Muscle layer of duodenum (tissue), 2 donors: Measurements from ENCODE around the gene CENPO.
"Not testable (repeated sequence)": the region's sequence is repeated elsewhere in the genome, so short reads cannot be mapped to it uniquely, and the experiment has no call there.

Experiments used
- H3K27ac ChIP-seq: one replicate; pipeline ENCODE4 v1.7.0; 2013; ENCODE audit warnings: mild to moderate bottlenecking, low read length
- H3K27me3 ChIP-seq: one replicate; pipeline ENCODE4 v1.7.0; 2013; ENCODE audit warnings: low read depth, mild to moderate bottlenecking, control low read depth, low read length
- H3K36me3 ChIP-seq, 2 donors: one replicate each; pipeline ENCODE4 v1.7.0; 2013; ENCODE audit warnings: low read length in 2 of 2, control low read depth in 1 of 2, mild to moderate bottlenecking in 1 of 2; ENCODE audit not compliant: insufficient read depth in 2 of 2, control insufficient read depth in 1 of 2
- H3K4me1 ChIP-seq, 2 donors: one replicate each; pipeline ENCODE4 v1.7.0; 2013; ENCODE audit warnings: low read length in 2 of 2, mild to moderate bottlenecking in 2 of 2, control low read depth in 1 of 2, moderate library complexity in 1 of 2; ENCODE audit not compliant: insufficient read depth in 2 of 2, control insufficient read depth in 1 of 2
- H3K4me3 ChIP-seq, 2 donors: one replicate each; pipeline ENCODE4 v1.7.0; 2013; ENCODE audit warnings: low read length in 2 of 2, low read depth in 1 of 2, mild to moderate bottlenecking in 1 of 2
- H3K9me3 ChIP-seq, 2 donors: one replicate each; pipeline ENCODE4 v1.7.0; 2013; ENCODE audit warnings: low read length in 2 of 2, control low read depth in 1 of 2, mild to moderate bottlenecking in 1 of 2; ENCODE audit not compliant: control insufficient read depth in 1 of 2
- donor health status: healthy.

Gene CENPO

DNA sequence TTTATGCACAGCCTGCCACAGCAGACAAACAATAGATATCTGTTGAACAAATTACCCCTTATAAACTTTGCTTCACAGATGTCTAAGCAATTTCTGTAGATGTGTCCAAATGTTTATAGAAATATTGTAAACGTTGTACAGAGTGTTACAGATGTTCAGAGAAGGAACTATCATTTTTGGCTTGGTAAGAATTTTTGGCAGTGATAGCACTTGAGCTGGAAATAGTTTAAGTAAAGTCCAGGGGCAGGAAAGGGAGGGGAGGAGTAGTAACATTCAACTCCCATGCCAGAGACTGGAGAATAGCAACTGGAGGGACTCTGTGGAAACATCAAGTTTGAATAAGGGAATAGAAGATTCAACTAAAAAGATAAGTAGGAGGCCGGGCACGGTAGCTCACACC, 4.4 kb upstream of the CENPO start:
- Histone ChIP-seq H3K36me3 (peaks cover 0 to 3% of the 10 kb centered on the region in 2 donors), H3K4me3 (no peak overlapping the region), H3K9me3 (no peaks in the 10 kb centered on the region), H3K27me3 (no peaks in the 10 kb centered on the region), H3K27ac (no peak overlapping the region), H3K4me1 (peaks cover 0 to 9% of the 10 kb centered on the region in 2 donors)

DNA sequence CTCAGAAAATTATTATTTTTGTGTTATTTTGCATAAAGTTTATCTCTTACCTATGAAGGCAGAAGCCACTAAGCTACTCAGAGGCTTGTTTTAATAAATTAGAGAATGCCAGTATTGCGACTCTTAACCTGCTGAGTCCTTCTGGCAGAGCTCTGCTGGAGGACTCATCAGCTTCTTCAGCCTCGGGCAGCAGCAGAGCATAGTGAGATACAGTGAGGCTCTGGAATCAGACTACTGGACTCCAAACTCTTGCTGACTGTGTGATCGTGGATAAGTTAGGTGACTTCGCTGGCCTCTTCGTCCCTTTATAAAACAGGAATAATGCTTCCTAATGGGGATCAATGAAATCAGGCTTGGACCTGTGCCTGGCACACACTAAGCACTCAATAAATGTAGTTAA, 1.8 kb upstream of the CENPO start:
- no peak overlapping the region for H3K27ac ChIP-seq
- no peak overlapping the region for H3K4me3 ChIP-seq
- peaks cover 0 to 3% of the 10 kb centered on the region in 2 donors for H3K36me3 ChIP-seq
- peaks cover 0 to 12% of the 10 kb centered on the region in 2 donors for H3K4me1 ChIP-seq
- H3K27me3 ChIP-seq = no peaks in the 10 kb centered on the region
- no peaks in the 10 kb centered on the region for H3K9me3 ChIP-seq

DNA sequence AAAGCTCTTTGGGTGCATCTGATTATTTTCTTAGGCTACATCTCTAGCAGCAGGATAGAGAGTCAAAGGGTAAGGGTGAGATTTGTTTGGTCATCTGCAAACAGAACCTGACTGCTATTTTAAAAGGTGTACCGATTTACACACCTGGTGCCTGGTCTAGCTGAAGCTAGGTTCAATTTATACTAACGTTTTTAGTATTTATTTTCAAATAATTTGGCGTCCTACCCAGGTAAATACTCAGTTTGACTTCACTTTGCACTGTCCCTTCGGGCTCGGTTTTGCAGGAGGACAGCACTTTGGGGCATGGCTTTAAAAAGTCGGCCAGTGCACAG, 717 bp upstream of the CENPO start:
- Histone ChIP-seq H3K27ac (peak overlapping the region; percentile 95), H3K4me1 (peaks cover 0 to 12% of the 10 kb centered on the region in 2 donors)

DNA sequence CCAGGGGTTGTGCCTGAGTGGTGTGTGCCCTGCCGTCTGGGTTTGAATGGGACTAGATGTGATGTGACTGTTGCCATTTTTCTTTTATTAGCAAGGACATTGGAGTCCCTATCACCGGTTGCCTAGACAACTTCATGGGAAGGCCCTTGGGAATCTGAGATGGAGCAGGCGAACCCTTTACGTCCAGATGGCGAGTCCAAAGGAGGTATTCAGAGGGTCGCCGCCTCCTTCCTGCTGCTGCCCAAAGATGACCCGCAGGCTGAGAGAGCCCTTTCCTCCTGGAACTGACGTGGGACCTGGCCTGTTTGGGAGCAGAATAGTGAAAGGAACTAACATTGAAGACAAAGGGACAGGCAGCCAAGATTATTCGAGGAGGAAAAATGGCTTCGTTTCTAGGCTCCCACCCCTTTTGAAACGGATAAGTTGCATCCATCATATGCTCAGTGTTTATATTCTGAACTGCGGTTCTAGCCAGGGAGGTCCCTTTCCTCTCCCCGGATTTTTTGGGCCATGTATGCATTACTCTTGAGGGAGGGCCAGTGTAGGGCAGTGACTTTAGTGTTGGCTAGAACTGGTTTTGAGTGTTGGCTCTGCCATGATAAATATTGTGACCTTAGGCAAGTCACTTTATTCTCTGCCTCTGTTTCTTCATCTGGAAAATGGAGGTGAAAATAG, 673 bp downstream of the CENPO start:
- Histone ChIP-seq H3K27ac (no peak overlapping the region), H3K4me3 (peak overlapping the region; percentile 76 to 98), H3K36me3 (peaks cover 0 to 3% of the 10 kb centered on the region in 2 donors), H3K27me3 (no peaks in the 10 kb centered on the region), H3K4me1 (peaks cover 0 to 12% of the 10 kb centered on the region in 2 donors), H3K9me3 (no peaks in the 10 kb centered on the region)

More for the DNA sequence above, 717 bp upstream of the CENPO start:
- Histone ChIP-seq H3K4me3 (peak overlapping the region; percentile 76 to 98), H3K9me3 (no peaks in the 10 kb centered on the region), H3K27me3 (no peaks in the 10 kb centered on the region), H3K36me3 (peaks cover 0 to 3% of the 10 kb centered on the region in 2 donors)

DNA sequence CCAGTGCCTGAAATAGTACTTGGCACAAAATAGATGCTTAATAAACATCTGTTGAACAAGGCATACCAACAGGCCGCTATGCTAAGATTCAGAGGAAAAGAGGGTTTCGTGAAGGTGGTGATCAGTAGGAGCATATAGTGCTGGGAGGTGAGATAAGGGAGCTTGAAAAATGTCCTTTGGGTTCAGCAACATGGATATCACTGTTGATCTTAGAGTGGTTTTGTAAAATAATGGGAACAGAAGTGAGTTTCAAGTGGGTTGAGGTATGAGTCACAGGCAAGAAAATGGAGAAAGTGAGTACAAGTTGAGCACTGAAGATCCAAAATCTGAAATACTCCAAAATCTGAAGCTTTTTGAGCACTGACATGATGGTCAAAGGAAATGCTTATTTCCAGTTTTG, 4.4 kb downstream of the CENPO start:
- H3K27ac ChIP-seq = no peak overlapping the region
- no peak overlapping the region for H3K4me3 ChIP-seq

DNA sequence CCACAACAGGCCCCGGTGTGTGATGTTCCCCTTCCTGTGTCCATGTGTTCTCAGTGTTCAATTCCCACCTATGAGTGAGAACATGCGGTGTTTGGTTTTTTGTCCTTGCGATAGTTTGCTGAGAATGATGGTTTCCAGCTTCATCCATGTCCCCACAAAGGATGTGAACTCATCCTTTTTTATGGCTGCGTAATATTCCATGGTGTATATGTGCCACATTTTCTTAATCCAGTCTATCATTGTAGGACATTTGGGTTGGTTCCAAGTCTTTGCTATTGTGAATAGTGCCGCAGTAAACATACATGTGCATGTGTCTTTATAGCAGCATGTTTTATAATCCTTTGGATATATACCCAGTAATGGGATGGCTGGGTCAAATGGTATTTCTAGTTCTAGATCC, 7.3 kb downstream of the CENPO start:
- not testable (repeated sequence) for H3K4me1 ChIP-seq, H3K4me3 ChIP-seq, H3K9me3 ChIP-seq, H3K27ac ChIP-seq, H3K27me3 ChIP-seq, H3K36me3 ChIP-seq

More for the DNA sequence above, 4.4 kb downstream of the CENPO start:
- peaks cover 0 to 5% of the 10 kb centered on the region in 2 donors for H3K4me1 ChIP-seq
- H3K36me3 ChIP-seq = peaks cover 0 to 5% of the 10 kb centered on the region in 2 donors
- no peaks in the 10 kb centered on the region for H3K27me3 ChIP-seq
- H3K9me3 ChIP-seq = no peaks in the 10 kb centered on the region

DNA sequence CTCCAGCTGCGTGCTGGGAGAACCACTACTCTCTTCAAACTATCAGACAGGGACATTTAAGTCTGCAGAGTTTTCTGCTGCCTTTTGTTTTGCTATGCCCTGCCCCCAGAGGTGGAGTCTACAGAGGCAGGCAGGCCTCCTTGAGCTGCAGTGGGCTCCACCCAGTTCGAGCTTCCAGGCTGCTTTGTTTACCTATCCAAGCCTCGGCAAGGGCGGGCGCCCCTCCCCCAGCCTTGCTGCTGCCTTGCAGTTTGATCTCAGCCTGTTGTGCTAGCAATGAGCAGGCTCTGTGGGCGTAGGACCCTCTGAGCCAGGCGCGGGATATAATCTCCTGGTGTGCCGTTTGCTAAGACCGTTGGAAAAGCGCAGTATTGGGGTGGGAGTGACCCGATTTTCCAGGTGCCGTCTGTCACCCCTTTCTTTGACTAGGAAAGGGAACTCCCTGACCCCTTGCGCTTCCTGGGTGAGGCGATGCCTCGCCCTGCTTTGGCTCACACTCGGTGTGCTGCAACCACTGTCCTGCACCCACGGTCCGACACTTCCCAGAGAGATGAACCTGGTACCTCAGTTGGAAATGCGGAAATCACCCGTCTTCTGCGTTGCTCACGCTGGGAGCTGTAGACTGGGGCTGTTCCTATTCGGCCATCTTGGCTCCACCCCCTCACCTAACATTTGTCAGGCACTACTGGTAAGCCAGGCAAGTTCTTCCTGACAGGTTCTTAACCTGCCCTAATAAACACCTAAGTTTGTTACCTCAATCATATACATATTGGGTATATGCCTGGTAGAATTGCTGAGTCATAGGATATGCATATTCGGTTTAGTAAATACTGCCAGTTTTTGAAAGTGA, 12.8 kb downstream of the CENPO start:
- H3K4me1 ChIP-seq, H3K9me3 ChIP-seq, H3K27ac ChIP-seq, H3K36me3 ChIP-seq, H3K27me3 ChIP-seq, H3K4me3 ChIP-seq: not testable (repeated sequence)

DNA sequence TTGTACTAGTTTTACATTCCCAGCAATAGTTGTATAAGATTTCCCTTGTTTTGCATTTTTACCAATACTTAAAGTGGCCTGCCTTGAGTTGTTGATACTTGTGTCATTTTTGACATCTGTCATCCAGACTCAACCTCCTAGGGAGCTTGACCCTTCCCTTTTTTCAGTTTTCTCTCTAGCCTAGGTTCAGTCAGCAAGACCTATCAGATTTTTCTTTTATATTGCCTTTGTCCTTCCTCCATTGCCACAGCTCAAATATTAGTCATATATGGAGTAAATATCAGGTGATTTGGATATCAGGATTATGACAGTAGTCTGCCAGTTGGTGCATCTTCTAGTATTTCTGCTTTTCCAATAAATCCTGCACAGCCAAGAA, 13.4 kb downstream of the CENPO start:
- Histone ChIP-seq H3K4me1 (no peaks in the 10 kb centered on the region), H3K36me3 (peaks cover 0 to 4% of the 10 kb centered on the region in 2 donors), H3K4me3 (no peak overlapping the region), H3K27me3 (no peaks in the 10 kb centered on the region), H3K27ac (no peak overlapping the region), H3K9me3 (peaks cover 0 to 2% of the 10 kb centered on the region in 2 donors)

DNA sequence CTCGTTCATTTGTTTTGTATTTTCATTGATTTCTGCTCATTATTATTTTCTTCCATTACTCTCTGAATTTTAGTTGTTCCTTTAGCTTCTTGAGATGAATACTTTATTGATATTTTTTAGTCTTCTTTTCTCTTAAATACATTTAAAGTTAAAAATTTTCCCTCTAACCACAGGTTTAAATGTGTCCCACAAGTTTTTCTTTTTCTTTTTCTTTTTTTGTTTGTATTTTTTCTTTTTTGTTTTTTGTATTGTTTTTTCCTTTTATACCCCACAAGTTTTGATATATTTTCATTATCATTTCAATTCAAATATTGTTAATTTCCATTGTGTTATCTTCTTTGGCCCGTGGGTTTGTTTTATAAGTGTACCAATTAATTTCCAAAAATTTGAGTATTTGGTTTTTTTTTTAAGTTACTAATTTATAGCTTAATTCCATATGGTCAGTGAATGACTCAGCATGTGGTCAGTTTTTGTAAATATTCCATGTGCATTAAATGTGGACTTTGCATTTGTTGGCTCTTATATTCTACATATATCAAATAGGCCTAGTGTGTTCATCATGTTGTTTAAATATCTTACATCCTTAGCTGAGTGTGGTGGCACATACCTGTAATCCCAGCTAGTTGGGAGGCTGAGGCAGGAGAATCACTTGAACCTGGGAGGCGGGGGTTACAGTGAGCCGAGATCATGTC, 16.2 kb downstream of the CENPO start:
- Histone ChIP-seq H3K9me3 (peaks cover 0 to 2% of the 10 kb centered on the region in 2 donors), H3K27me3 (no peaks in the 10 kb centered on the region), H3K4me1 (no peaks in the 10 kb centered on the region), H3K27ac (no peak overlapping the region), H3K4me3 (no peak overlapping the region), H3K36me3 (peaks cover 0 to 4% of the 10 kb centered on the region in 2 donors)

DNA sequence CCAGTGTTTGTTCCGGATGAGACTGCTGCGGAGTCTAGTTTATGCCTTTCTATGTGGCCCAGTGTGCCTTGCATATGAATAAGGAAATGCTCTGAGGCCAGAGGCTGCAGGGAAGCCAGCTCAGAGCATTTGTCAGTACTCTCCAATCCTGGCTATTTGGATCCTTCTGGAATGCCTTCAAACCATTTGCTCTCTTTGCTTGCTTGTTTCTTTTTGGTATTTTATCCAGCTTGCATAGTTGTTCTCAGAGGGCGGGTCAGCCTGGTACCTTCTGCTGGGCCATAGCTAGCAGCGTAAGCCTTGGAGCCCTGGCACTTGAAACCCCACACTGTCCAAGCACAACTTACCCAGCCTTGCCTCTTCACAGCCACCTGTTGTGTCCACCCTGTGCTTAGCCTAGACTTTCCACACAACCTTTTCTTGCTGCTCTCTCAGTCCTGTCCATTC, 20.5 kb downstream of the CENPO start:
- Histone ChIP-seq H3K27ac (no peak overlapping the region), H3K36me3 (no peaks in the 10 kb centered on the region), H3K4me3 (no peak overlapping the region), H3K9me3 (no peaks in the 10 kb centered on the region), H3K4me1 (no peaks in the 10 kb centered on the region), H3K27me3 (no peaks in the 10 kb centered on the region)

DNA sequence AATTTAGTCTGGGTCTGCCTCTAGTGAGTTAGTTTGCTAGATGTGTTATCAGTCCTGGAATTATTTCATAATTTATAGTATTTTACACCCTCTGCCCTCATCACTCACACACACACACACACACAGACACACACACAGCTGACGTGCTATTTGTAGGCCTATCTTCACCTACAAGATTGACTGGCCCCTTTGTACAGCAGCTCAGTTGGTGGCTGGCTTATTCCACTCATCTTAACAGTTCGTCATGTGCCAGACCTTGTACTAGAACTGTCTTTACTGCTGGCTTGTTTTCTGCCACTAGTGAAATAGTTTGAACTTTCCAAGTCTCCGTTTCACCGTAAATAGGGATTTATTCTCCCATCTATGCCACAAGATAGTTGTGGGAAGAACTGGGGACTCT, 21.3 kb downstream of the CENPO start:
- Histone ChIP-seq H3K27ac (no peak overlapping the region), H3K36me3 (no peaks in the 10 kb centered on the region), H3K4me3 (no peak overlapping the region), H3K9me3 (no peaks in the 10 kb centered on the region), H3K27me3 (no peaks in the 10 kb centered on the region), H3K4me1 (no peaks in the 10 kb centered on the region)
